Astrocyte (in vitro differentiated cells and primary cell): ENCODE measurements around the gene PAIP2. TPM values are rescaled to one million over a fixed set of nuclear protein-coding genes. Genes with fewer than 3 reads are reported as not detected.

ENCODE experiments used
- DNase-seq: peaks from one replicate; pipeline ENCODE4 v3.0.0-alpha.2; 2010; ENCODE audit warnings: low read depth
- FAIRE-seq: peaks from 2 replicates; lab custom pipeline; 2011; peaks lifted over from hg19 to GRCh38; lab: Jason Lieb, UNC
- H2AFZ ChIP-seq: 2 replicates; pipeline ENCODE4 v1.6.0; 2012; ENCODE audit warnings: low read depth, low read length, inconsistent platforms
- H3K27ac ChIP-seq: 2 replicates; pipeline ENCODE4 v1.5.1; 2011; ENCODE audit warnings: low read depth, low read length, inconsistent platforms
- H3K27me3 ChIP-seq: 2 replicates; pipeline ENCODE4 v1.6.0; 2011; ENCODE audit warnings: low read length, inconsistent platforms; ENCODE audit not compliant: insufficient read depth
- H3K36me3 ChIP-seq: 2 replicates; pipeline ENCODE4 v1.5.1; 2011; ENCODE audit warnings: low read length, inconsistent platforms; ENCODE audit not compliant: insufficient read depth
- H3K4me1 ChIP-seq: 2 replicates; pipeline ENCODE4 v1.5.1; 2011; ENCODE audit warnings: low read length, inconsistent platforms; ENCODE audit not compliant: insufficient read depth
- H3K4me2 ChIP-seq: 2 replicates; pipeline ENCODE4 v1.6.0; 2012; ENCODE audit warnings: low read length, inconsistent platforms
- H3K4me3 ChIP-seq: 2 replicates; pipeline ENCODE4 v1.5.1; 2011; ENCODE audit warnings: low read depth, mild to moderate bottlenecking, low read length, inconsistent platforms; ENCODE audit not compliant: insufficient read depth
- H3K79me2 ChIP-seq: 2 replicates; pipeline ENCODE4 v1.6.0; 2012; ENCODE audit warnings: mild to moderate bottlenecking, low read length, inconsistent platforms; ENCODE audit not compliant: insufficient read depth
- H3K9ac ChIP-seq: 2 replicates; pipeline ENCODE4 v1.6.0; 2012; ENCODE audit warnings: mild to moderate bottlenecking, low read length, inconsistent platforms
- H3K9me3 ChIP-seq: 2 replicates; pipeline ENCODE4 v1.5.1; 2012; ENCODE audit warnings: low read depth, mild to moderate bottlenecking, low read length, inconsistent platforms; ENCODE audit not compliant: insufficient read depth
- H4K20me1 ChIP-seq: 2 replicates; pipeline ENCODE4 v1.6.0; 2012; ENCODE audit warnings: low read length, inconsistent platforms; ENCODE audit not compliant: insufficient read depth
- H3K27ac Mint-ChIP-seq: one replicate; pipeline ENCODE4 v1.8.0; 2021; ENCODE audit warnings: mild to moderate bottlenecking, mixed read lengths; ENCODE audit not compliant: unreplicated experiment
- H3K27me3 Mint-ChIP-seq: one replicate; pipeline ENCODE4 v1.8.0; 2021; ENCODE audit warnings: low read depth, mixed read lengths; ENCODE audit not compliant: unreplicated experiment
- H3K36me3 Mint-ChIP-seq: one replicate; pipeline ENCODE4 v1.8.0; 2021; ENCODE audit warnings: low read depth, mixed read lengths; ENCODE audit not compliant: unreplicated experiment
- H3K4me1 Mint-ChIP-seq: one replicate; pipeline ENCODE4 v1.8.0; 2021; ENCODE audit warnings: low read depth, mixed read lengths; ENCODE audit not compliant: unreplicated experiment
- H3K4me3 Mint-ChIP-seq: one replicate; pipeline ENCODE4 v1.8.0; 2021; ENCODE audit warnings: mild to moderate bottlenecking, moderate library complexity, mixed read lengths; ENCODE audit not compliant: unreplicated experiment
- H3K9me3 Mint-ChIP-seq: one replicate; pipeline ENCODE4 v1.8.0; 2021; ENCODE audit warnings: mild to moderate bottlenecking, mixed read lengths; ENCODE audit not compliant: unreplicated experiment
- CTCF ChIP-seq: IDR thresholded peaks from 2 replicates; pipeline ENCODE4 v1.5.1; 2011; ENCODE audit warnings: low read depth, mild to moderate bottlenecking, inconsistent platforms, low read length, moderate library complexity; ENCODE audit not compliant: insufficient read depth
- EZH2 ChIP-seq: IDR thresholded peaks from 2 replicates; pipeline ENCODE4 v1.6.1; 2012; ENCODE audit warnings: mild to moderate bottlenecking, low read length, inconsistent platforms; ENCODE audit not compliant: insufficient read depth
- total RNA-seq: library from RNA; stranded (reverse); gene quantifications from 2 replicates; pipeline ENCODE4 v1.2.1, GENCODE V29; 2021

The PAIP2 gene
- total RNA-seq, 1 donor from 2014 or later, result 75.3 TPM

- Histone ChIP-seq H2AFZ (no peak overlapping the region), H3K79me2 (no peaks in the 10 kb centered on the region), H3K4me2 (no peak overlapping the region), H3K9me3 (no peaks in the 10 kb centered on the region), H4K20me1 (no peaks in the 10 kb centered on the region), H3K27me3 (no peaks in the 10 kb centered on the region), H3K9ac (no peak overlapping the region), H3K4me1 (peaks cover 14% of the 10 kb centered on the region), H3K36me3 (no peaks in the 10 kb centered on the region), H3K4me3 (no peak overlapping the region), H3K27ac (no peak overlapping the region)
- Mint-ChIP-seq H3K36me3 (peaks cover 18% of the 10 kb centered on the region), H3K4me3 (no peak overlapping the region), H3K27me3 (no peaks in the 10 kb centered on the region), H3K27ac (no peak overlapping the region), H3K9me3 (no peaks in the 10 kb centered on the region), H3K4me1 (no peaks in the 10 kb centered on the region)
- DNase-seq (no peak), FAIRE-seq (no peak)
- TF ChIP-seq EZH2, result no peak
- TF ChIP-seq CTCF, result no peak
Measured at GRCh38 chr5:139410993-139411828, 69.6 kb downstream of the PAIP2 start.

GRCh38 chr5:139413153-139413552 is 71.5 kb downstream of the PAIP2 start:
- Histone ChIP-seq H3K27ac (no peak overlapping the region), H3K27me3 (no peaks in the 10 kb centered on the region), H3K4me3 (no peak overlapping the region), H3K36me3 (no peaks in the 10 kb centered on the region), H3K79me2 (no peaks in the 10 kb centered on the region), H4K20me1 (no peaks in the 10 kb centered on the region), H2AFZ (no peak overlapping the region), H3K4me1 (peaks cover 14% of the 10 kb centered on the region), H3K9me3 (no peaks in the 10 kb centered on the region), H3K4me2 (no peak overlapping the region), H3K9ac (no peak overlapping the region)
- TF ChIP-seq EZH2 (no peak), CTCF (no peak)
- FAIRE-seq (no peak), DNase-seq (no peak)
- no peaks in the 10 kb centered on the region for H3K4me1 Mint-ChIP-seq
- H3K27me3 Mint-ChIP-seq, result no peaks in the 10 kb centered on the region
- H3K27ac Mint-ChIP-seq, result no peak overlapping the region
- H3K4me3 Mint-ChIP-seq, result no peak overlapping the region
- peaks cover 23% of the 10 kb centered on the region for H3K36me3 Mint-ChIP-seq
- no peaks in the 10 kb centered on the region for H3K9me3 Mint-ChIP-seq

GRCh38 chr5:139413963-139414362 is 72.3 kb downstream of the PAIP2 start:
- no peak for TF ChIP-seq EZH2
- TF ChIP-seq CTCF, result no peak
- Histone ChIP-seq H3K4me2 (no peak overlapping the region), H4K20me1 (no peaks in the 10 kb centered on the region), H3K36me3 (no peaks in the 10 kb centered on the region), H3K27ac (no peak overlapping the region), H3K4me3 (no peak overlapping the region), H3K4me1 (peaks cover 14% of the 10 kb centered on the region), H2AFZ (no peak overlapping the region), H3K79me2 (no peaks in the 10 kb centered on the region), H3K9ac (no peak overlapping the region), H3K9me3 (no peaks in the 10 kb centered on the region), H3K27me3 (no peaks in the 10 kb centered on the region)
- DNase-seq, result no peak
- Mint-ChIP-seq H3K27ac (no peak overlapping the region), H3K9me3 (no peaks in the 10 kb centered on the region), H3K4me1 (no peaks in the 10 kb centered on the region), H3K27me3 (no peaks in the 10 kb centered on the region), H3K36me3 (peaks cover 27% of the 10 kb centered on the region), H3K4me3 (peak overlapping the region; percentile 22)
- no peak for FAIRE-seq
